NCI-H526 (cell line): ENCODE results near the gene TEX50.
"Not testable (repeated sequence)": the region's sequence is repeated elsewhere in the genome, so short reads cannot be mapped to it uniquely, and the experiment has no call there.

ENCODE experiments used
- DNase-seq, 2 experiments: peaks; one replicate each; lab custom pipeline; 2025; lab: John Stamatoyannopoulos, UW

Gene TEX50

GRCh38 chr1:173635116-173635515 lies at the start of gene TEX50:
TEX50 (plus strand) TSS chr1:173635338; CDS start chr1:173635522, 184 bp downstream.
- DNase-seq = no peak

- no peak for DNase-seq
Observed at GRCh38 chr1:173590557-173590956, 44.6 kb upstream of the TEX50 start.

GRCh38 chr1:173591138-173591537 lies 44.0 kb upstream of the TEX50 start:
- DNase-seq = peak in 1 of 2 experiments; percentile 35

GRCh38 chr1:173596097-173596825 lies 38.9 kb upstream of the TEX50 start:
- no peak for DNase-seq

- DNase-seq = no peak
Observed at GRCh38 chr1:173601588-173601987, 33.5 kb upstream of the TEX50 start.

- DNase-seq = no peak
Observed at GRCh38 chr1:173603056-173603591, 32.0 kb upstream of the TEX50 start, which contains the start of gene SLC9C2. SLC9C2 (minus strand) TSS chr1:173603072; CDS start chr1:173601776, 1,296 bp downstream.

- DNase-seq = no peak
Observed at GRCh38 chr1:173608503-173609216, 26.5 kb upstream of the TEX50 start.

- DNase-seq = not testable (repeated sequence)
Observed at GRCh38 chr1:173613086-173613485, 22.1 kb upstream of the TEX50 start.

- DNase-seq = no peak
Observed at GRCh38 chr1:173616859-173617258, 18.3 kb upstream of the TEX50 start.

GRCh38 chr1:173627269-173627668 lies 7.9 kb upstream of the TEX50 start:
- DNase-seq = no peak

- DNase-seq = no peak
Observed at GRCh38 chr1:173628888-173629287, 6.2 kb upstream of the TEX50 start.

GRCh38 chr1:173637236-173638042 lies 2.3 kb downstream of the TEX50 start:
- DNase-seq = not testable (repeated sequence)

GRCh38 chr1:173638043-173639021 lies 3.2 kb downstream of the TEX50 start:
- no peak for DNase-seq

- DNase-seq = peak in 1 of 2 experiments; percentile 31
Observed at GRCh38 chr1:173639102-173639501, 4.0 kb downstream of the TEX50 start.

- not testable (repeated sequence) for DNase-seq
Observed at GRCh38 chr1:173642450-173643139, 7.5 kb downstream of the TEX50 start.

GRCh38 chr1:173646656-173647055 lies 11.5 kb downstream of the TEX50 start:
- DNase-seq = no peak

GRCh38 chr1:173648880-173649605 lies 13.9 kb downstream of the TEX50 start:
- DNase-seq = no peak

- DNase-seq = no peak
Observed at GRCh38 chr1:173660306-173660705, 25.2 kb downstream of the TEX50 start.

GRCh38 chr1:173661271-173661670 lies 26.1 kb downstream of the TEX50 start:
- DNase-seq = no peak

- no peak for DNase-seq
Observed at GRCh38 chr1:173661763-173662162, 26.6 kb downstream of the TEX50 start.
